RPMI8226 (cell line): ENCODE measurements around the gene CYTH4.

ENCODE experiments used
- DNase-seq: peaks from one replicate; pipeline ENCODE4 v3.0.0-alpha.2; 2015

CYTH4 gene

DNA sequence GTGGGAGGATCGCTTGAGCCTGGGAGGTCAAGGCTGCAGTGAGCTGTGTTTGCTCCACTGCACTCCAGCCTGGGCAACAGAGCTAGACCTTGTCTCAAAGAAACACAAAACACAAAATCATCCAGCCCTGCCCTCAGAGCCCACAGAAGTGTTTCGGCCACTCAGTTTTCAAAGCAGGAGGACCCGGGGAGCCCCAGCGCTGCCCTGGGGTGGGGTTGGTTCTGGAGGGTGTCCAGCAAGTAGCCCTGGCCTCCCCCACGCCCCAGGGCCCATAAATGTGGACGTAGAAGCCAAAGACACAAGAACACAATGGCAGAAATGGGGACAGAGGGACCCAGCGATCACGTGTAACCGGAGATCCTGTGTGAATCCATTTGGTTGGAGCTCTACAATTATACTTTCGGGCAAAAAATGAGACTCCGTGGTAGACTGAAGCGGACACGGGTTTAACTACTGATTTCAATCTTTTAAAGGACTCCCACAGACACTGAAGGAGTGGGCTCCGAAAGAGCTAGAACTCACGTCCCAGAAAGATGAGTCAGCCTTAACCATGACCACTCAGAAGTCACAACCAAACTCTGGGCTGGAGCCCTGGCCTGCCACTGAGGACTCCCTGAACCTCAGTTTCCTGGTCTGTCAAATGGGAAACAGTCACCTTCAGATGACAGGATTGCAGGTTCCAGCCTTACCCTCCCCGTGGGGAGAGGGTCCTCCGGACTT, 9.0 kb upstream of the CYTH4 start:
- DNase-seq: no peak

DNA sequence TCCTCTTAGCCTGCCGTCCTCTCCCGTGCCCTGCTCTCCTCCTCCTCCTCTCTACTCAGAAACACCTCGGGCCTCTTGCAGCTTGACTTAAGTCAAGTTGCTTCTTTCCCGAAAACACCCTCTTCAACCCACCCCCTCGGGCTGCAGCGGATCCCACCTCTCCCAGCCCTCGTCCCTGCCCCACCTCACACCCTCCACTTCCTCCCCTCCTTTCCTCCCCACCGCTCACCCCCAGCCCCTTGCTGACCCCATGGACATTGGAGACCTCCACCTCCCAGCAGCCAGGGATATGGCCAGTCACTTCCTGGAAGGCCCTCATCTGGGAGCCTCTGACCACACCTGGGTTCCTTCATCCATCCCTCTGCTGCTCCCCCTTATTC, 8.5 kb upstream of the CYTH4 start:
- no peak for DNase-seq

DNA sequence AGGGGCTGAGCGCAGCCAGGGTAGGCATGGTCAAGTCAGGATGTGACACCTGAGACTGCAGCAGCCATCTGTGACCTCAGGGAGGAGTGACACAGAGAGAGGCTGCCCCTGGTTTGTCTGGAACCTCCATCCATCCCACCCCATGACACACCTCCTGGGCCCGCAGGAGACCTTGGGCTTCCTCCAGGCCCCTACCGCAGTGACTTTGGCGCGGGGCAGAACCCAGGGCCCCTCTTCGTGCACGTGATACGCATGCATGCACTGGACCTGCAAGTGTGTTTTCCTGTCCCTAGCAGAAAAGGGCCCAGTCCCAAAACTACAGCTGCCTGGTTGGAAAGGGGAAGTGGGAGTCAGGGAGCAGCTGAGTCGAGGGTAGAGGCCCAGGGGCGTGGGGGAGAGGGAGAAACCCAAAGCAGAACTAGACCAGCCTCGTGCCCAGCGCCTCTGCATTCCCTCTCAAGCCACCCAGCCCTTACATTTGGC, 7.9 kb upstream of the CYTH4 start:
- peak; percentile 72 for DNase-seq

GRCh38 chr22:37275134-37275533, 7.2 kb upstream of the CYTH4 start:
- DNase-seq: no peak

- DNase-seq: no peak
Observed at GRCh38 chr22:37275622-37276021, 6.7 kb upstream of the CYTH4 start.

DNA sequence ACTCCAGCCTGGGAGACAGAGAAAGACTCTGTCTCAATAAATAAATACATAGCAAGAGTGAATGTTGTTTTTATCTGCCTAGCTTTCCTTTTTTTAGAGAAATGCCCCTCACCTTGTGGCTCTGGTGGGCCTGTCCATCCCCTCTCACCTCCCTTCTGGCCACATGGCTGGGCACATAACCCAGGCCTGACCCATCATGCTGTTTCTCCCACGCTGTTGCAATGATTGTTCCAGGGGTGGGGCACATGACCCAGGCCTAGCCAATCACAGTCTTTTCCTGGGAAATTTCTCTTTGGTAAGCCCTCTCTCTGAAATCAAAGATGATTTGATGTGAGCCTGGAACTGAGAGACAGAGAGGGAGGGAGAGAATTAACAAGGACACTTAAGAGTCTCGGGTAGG, 5.5 kb upstream of the CYTH4 start:
- no peak for DNase-seq

GRCh38 chr22:37277384-37277783, 4.9 kb upstream of the CYTH4 start:
- DNase-seq: no peak

DNA sequence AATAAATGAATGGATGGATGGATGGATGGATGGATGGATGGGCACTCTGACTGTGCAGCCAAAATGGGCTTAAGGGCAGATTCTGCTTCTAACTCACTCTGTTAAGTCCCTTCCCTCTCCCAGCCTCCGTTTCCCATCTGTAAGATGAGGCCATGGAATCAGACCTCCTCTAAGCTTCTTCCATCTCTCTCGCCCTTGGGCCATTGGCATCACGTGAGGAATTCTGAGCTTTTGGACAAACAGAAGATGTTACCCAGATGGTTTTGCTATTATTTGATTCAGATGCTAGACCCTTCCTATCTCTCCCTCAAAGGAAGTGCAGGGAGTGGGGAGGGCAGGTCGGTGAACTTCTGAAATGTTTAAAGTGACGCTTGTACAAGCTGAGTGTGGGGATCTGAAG, 4.0 kb upstream of the CYTH4 start:
- no peak for DNase-seq

GRCh38 chr22:37279331-37280181, 2.8 kb upstream of the CYTH4 start:
- DNase-seq: no peak

DNA sequence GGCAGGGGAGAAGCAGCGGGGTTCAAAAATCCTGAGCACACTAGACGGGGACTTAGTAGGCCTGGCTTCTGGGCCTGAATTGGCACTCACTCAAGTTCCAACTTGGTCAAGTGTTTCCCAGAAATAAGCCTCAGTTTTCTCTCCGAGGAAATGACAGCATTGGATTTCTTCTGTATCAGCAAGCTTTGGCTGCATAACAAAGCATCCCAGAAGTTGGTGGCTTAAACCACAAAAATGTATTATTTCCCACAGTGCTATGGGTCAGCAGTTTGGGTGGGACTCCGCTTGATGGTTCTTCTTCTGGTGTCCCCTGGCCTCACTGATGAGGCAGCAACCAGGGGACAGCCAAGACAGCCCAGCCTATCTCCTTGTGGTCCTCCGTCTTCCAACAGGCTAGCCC, 1.6 kb upstream of the CYTH4 start:
- no peak for DNase-seq

GRCh38 chr22:37281195-37281594, 1.1 kb upstream of the CYTH4 start:
- no peak for DNase-seq

- no peak for DNase-seq
Observed at GRCh38 chr22:37281646-37282384, 493 bp upstream of the CYTH4 start.

GRCh38 chr22:37283393-37283937, 1.2 kb downstream of the CYTH4 start:
- peak; percentile 38 for DNase-seq

DNA sequence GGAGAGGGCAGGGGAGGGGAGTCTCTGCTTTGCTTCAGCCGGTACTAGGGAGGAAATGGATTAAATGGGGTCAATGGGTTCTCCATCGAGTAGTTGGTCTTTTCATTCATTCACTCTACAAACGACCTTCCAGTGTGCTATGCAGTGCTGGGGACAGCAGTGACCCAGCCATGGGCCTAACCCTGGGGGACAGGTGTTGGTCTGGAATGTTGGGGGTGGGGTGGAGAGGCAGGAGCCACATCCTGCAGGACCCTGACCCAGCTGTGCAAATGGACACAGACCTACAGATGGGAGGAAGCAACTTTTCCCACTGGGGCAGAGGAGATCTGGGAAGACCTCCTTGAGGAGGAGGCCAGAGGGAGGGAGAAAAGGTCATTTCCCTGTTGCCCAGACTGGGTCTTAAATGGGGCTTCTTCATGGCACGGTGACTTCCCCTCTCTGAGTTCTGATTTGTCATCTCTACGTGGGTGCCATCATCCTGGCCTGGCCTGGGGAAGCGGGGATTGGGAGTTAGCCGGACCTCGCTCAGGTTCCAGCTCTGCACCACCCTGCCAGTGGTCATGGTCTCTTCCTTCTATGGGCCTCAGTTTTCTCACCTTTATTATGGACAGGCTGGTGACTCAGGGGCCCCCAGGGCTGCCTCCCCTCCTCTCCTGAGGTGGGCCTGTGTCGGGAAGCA, 2.0 kb downstream of the CYTH4 start:
- DNase-seq: no peak

DNA sequence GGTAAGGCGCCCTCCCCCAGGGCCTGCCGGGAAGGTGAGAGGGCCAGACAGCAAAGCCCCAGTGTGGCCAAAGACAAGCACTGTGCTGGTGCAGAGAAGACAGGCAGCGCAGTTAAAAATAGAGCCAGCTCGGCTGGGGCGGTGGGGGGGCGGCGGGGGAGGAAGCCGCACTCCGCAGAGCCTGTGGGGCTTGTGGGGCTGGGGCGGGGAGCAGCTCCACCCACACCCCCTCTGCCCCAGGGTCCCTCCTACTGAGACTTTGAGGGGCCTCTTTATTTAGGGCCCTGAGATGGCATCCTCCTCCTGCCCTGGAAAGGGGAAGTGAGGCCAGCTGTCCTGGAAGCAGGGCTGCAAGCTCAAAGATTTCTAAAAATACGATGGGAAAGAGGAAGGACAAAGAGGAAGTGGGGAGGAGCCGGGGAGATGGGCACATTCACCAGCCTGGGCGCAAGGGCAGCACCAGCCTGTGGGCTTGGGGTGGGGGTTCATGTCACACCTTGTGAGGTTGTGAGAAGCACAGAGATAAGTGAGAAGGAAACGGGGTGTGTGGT, 2.6 kb downstream of the CYTH4 start:
- peak; percentile 87 for DNase-seq

- DNase-seq: no peak
Observed at GRCh38 chr22:37285937-37286336, 3.6 kb downstream of the CYTH4 start.

- DNase-seq: no peak
Observed at GRCh38 chr22:37287550-37287951, 5.2 kb downstream of the CYTH4 start.

DNA sequence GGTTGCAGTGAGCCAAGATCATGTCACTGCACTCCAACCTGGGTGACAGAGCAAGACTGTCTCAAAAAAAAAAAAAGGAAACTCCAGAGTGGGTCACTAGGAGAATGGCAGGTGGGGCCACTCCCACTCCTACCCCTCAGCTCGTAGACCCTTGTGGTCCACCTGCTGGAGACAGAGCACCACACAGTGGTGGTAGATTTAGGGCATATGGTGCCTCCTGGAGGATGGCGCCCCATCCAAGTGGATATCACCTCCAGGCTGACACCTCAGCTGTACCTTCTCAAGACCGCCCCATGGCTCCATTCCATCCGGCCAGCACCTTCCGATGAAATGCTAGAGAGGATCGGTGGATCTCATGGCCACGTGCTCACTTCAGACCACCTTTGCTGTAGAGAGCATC, 6.2 kb downstream of the CYTH4 start:
- DNase-seq: no peak

- no peak for DNase-seq
Observed at GRCh38 chr22:37289156-37289735, 6.9 kb downstream of the CYTH4 start.

DNA sequence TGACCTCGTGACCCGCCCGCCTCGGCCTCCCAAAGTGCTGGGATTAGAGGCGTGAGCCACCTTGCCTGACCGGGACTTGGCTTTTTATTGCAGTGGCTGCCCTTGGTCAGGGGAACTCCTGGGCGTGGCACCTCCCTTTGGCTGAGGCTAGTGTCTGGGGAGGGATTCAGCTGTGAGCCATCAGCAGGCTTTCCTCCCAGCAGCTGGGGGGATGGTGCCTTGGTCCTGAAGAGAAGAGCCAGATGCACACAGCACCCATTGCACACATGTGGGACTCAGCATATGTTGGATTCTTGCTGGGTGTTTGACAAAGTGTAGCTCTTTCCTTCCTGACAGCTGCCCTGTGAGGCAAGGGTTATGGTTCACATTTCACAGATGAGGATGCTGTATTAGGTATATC, 8.4 kb downstream of the CYTH4 start:
- DNase-seq: no peak

DNA sequence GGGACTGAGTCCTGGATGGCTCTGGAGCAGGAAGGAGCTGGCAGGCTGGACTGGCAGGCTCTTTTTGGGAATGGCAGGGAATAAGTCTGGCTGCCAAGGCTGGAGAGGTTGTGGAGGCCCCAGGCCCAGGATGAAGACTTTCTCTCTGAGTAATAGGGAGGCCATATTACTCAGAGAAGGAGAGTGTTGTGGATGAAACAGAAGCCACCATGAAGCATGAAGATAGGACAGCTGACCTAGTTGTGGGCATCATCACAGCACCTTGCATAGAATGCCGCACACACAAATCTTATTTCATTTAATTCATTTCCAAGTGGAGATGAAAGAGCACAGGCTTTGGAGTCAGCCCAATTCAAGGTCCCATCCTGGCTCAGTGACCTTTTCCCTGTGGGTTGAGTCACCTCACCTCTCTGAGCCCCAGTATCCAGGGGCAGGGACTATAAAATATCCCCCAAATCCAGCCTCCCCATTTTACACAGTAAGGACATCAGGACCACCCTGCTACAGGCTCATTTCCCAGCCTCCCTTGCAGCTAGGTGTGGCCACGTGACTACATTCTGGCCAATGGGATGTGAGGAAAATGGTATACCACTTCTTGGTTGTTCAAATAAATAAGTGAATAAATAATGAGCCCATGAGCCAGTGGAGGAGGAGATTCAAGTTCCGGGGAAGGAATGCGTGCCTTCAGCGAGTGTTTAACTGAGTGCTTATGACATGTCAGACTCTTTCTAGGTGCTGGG, 9.4 kb downstream of the CYTH4 start:
- no peak for DNase-seq
